HepG2 (cell line): ENCODE data around the gene CDH2. TPM values are rescaled to one million over a fixed set of nuclear protein-coding genes. Genes with fewer than 3 reads are reported as not detected.

Experiments used
- ATAC-seq: fragments of 200-7000 bp; cut with Tn5 transposase; 3 replicates; pipeline ENCODE4 v1.9.1; 2020; ENCODE audit warnings: mild to moderate bottlenecking, moderate library complexity
- BruUV-seq: library from RNA; stranded (reverse); fragments of 400-500 nt; replicated peaks from 2 replicates; lab custom pipeline; 2021; lab: Mats Ljungman, UMichigan
- CTCF ChIA-PET: fragments of 300-600 bp; formaldehyde crosslinking; extraction: SDS; loops from one replicate; lab custom pipeline; 2021; ENCODE audit warnings: low total read pairs, inconsistent platforms, low intra/inter-chr PET ratio; lab: Yijun Ruan, JAX
- POLR2A ChIA-PET: fragments of 350-600 bp; sonication (Branson Sonifier 250); formaldehyde crosslinking; loops from one replicate; lab custom pipeline; 2020; ENCODE audit warnings: antibody characterized with exemption, inconsistent platforms; lab: Yijun Ruan, JAX
- DNase-seq: peaks from one replicate; pipeline ENCODE4 v3.0.0-alpha.2; 2015; ENCODE audit warnings: low spot score
- FAIRE-seq: peaks from 3 replicates; lab custom pipeline; 2011; peaks lifted over from hg19 to GRCh38; lab: Jason Lieb, UNC
- H2AFZ ChIP-seq: one replicate; pipeline ENCODE4 v1.6.1; 2011; ENCODE audit warnings: low read length, inconsistent platforms
- H3K27ac ChIP-seq: fragments of 300-600 bp; 3 replicates; pipeline ENCODE4 v1.8.0; 2011; ENCODE audit warnings: mixed run types, mild to moderate bottlenecking, mixed read lengths, low read length, inconsistent platforms; ENCODE audit not compliant: insufficient read depth; ENCODE audit errors: extremely low read length
- H3K27me3 ChIP-seq, 2 experiments: fragments of 200-600 bp in 1 of 2; 2 replicates in 1 of 2; 3 replicates in 1 of 2; pipeline versions ENCODE4 v1.6.0 to v1.8.0; 2011; ENCODE audit warnings: low read length in 2 of 2, mild to moderate bottlenecking in 2 of 2, moderate library complexity in 2 of 2, inconsistent platforms in 1 of 2; ENCODE audit not compliant: insufficient read depth in 2 of 2, control insufficient read depth in 1 of 2
- H3K36me3 ChIP-seq, 2 experiments: fragments of 200-600 bp in 1 of 2; replicated peaks in 1 of 2; 2 replicates in 1 of 2; 3 replicates in 1 of 2; pipeline versions ENCODE4 v1.5.1 to v1.8.0; 2011; ENCODE audit warnings: low read length in 2 of 2, inconsistent platforms in 1 of 2; ENCODE audit not compliant: insufficient read depth in 2 of 2, control insufficient read depth in 1 of 2
- H3K4me1 ChIP-seq: 2 replicates; pipeline ENCODE4 v1.5.1; 2012; ENCODE audit warnings: low read length, inconsistent platforms; ENCODE audit not compliant: insufficient read depth
- H3K4me2 ChIP-seq: 2 replicates; pipeline ENCODE4 v1.6.0; 2011; ENCODE audit warnings: low read depth, low read length, inconsistent platforms
- H3K4me3 ChIP-seq, 3 experiments: fragments of 200-600 bp in 1 of 3; sonication (generic), shearing (Covaris generic) in 1 of 3; replicated peaks in 1 of 3; 2 replicates each; pipeline ENCODE4 v1.5.1; 2011 to 2016; ENCODE audit warnings: low read length in 3 of 3, inconsistent platforms in 2 of 3, low read depth in 2 of 3, mild to moderate bottlenecking in 2 of 3, control low read depth in 1 of 3, mixed read lengths in 1 of 3; ENCODE audit not compliant: insufficient read depth in 1 of 3
- H3K79me2 ChIP-seq: one replicate; pipeline ENCODE4 v1.6.1; 2011; ENCODE audit warnings: low read length, inconsistent platforms; ENCODE audit not compliant: insufficient read depth
- H3K9ac ChIP-seq: 2 replicates; pipeline ENCODE4 v1.6.0; 2011; ENCODE audit warnings: mild to moderate bottlenecking, low read depth, low read length, inconsistent platforms; ENCODE audit not compliant: insufficient read depth
- H3K9me3 ChIP-seq: 2 replicates; pipeline ENCODE4 v1.5.1; 2012; ENCODE audit warnings: mild to moderate bottlenecking, low read length
- H4K20me1 ChIP-seq: 2 replicates; pipeline ENCODE4 v1.6.0; 2011; ENCODE audit warnings: inconsistent platforms, mild to moderate bottlenecking, low read length, moderate library complexity; ENCODE audit not compliant: insufficient read depth
- CEBPZ ChIP-seq: IDR thresholded peaks from 2 replicates; pipeline ENCODE4 v1.6.1; 2012; ENCODE audit warnings: low read length, improper control_type of control experiment
- CENPX ChIP-seq: sonication (generic); formaldehyde crosslinking; IDR thresholded peaks from 2 replicates; pipeline ENCODE4 v1.9.0; 2021; ENCODE audit warnings: mild to moderate bottlenecking, missing genetic modification reagents, moderate library complexity
- DMTF1 ChIP-seq: sonication (generic); formaldehyde crosslinking; IDR thresholded peaks from 2 replicates; pipeline ENCODE4 v1.4.0; 2020; ENCODE audit warnings: mild to moderate bottlenecking, missing genetic modification reagents
- GPN1 ChIP-seq: sonication (generic); formaldehyde crosslinking; IDR thresholded peaks from 2 replicates; pipeline ENCODE4 v1.5.1; 2020; ENCODE audit warnings: missing genetic modification reagents, borderline replicate concordance
- KIAA2018 ChIP-seq: sonication (generic); formaldehyde crosslinking; IDR thresholded peaks from 2 replicates; pipeline ENCODE4 v1.5.0; 2020; ENCODE audit warnings: mild to moderate bottlenecking, missing genetic modification reagents, borderline replicate concordance
- MAFK ChIP-seq, 2 experiments: IDR thresholded peaks in 1 of 2; conservative IDR thresholded peaks in 1 of 2; 2 replicates each; pipeline ENCODE4 v1.6.1; 2011; ENCODE audit warnings: improper control_type of control experiment in 2 of 2, low read length in 2 of 2
- PTBP1 ChIP-seq: fragments of 200-400 bp; formaldehyde crosslinking; IDR thresholded peaks from 2 replicates; pipeline ENCODE4 v1.6.1; 2018; ENCODE audit warnings: low read length, low read depth; ENCODE audit not compliant: poor library complexity, severe bottlenecking
- ZNF143 ChIP-seq: sonication (generic); formaldehyde crosslinking; IDR thresholded peaks from 2 replicates; pipeline ENCODE4 v1.4.0; 2020; ENCODE audit warnings: missing genetic modification reagents
- WGBS: methylation state at CpG from one replicate; pipeline ENCODE4 v1.1.6; 2017; ENCODE audit warnings: low lambda C conversion rate; 5-methylcytosine and 5-hydroxymethylcytosine counted together
- in situ Hi-C: cut with HindIII; loops from 2 replicates; pipeline ENCODE4 v1.10.0; 2017; ENCODE audit warnings: low pct_unique_long_range_greater_than_20kb; ENCODE audit not compliant: extremely low pct_ligation_motif_present
- intact Hi-C: fragments of 100-400 bp; cut with micrococcal nuclease; formaldehyde crosslinking; loops from one replicate; pipeline ENCODE4 v1.10.0; 2022; ENCODE audit not compliant: unreplicated experiment
- polyA plus RNA-seq, 8 experiments: library from polyadenylated mRNA; depleted of rRNA in 3 of 8; stranded (reverse) in 7 of 8; unstranded in 1 of 8; fragments of >200 nt; fragmentation: Illumina TruSeq in 4 of 8; extraction: Trizol in 4 of 8; gene quantifications; 2 replicates each; pipeline versions ENCODE4 v1.2.1 to v1.2.3, GENCODE V29; 2011 to 2016; ENCODE audit warnings: low read depth in 4 of 8, missing spikeins in 1 of 8, mixed read lengths in 1 of 8; ENCODE audit not compliant: insufficient read depth in 1 of 8
- total RNA-seq, 5 experiments: library from RNA; depleted of rRNA; stranded (reverse); fragments of >200 nt; fragmentation: Illumina TruSeq; extraction: Trizol; gene quantifications; 2 replicates each; pipeline ENCODE4 v1.2.3, GENCODE V29; 2016; ENCODE audit warnings: low read depth in 1 of 5

CDH2 gene
- total and polyA plus RNA-seq, 2 of the 13 experiments (the other 11 are each of a cell fraction or from before 2014, with no cell fraction given), result 18.6 to 36.1 TPM

GRCh38 chr18:28153485-28154065 is 23.4 kb downstream of the CDH2 start (continued):
- TF ChIP-seq CENPX (no peak), CEBPZ (no peak)

- no TSS peak for BruUV-seq
- no peak overlapping the region for H3K4me3 ChIP-seq
- no peak overlapping the region for H3K4me2 ChIP-seq
- H3K79me2 ChIP-seq, result peaks cover 35% of the 10 kb centered on the region
- ChIA-PET POLR2A (interaction anchor here (1.0 kb wide), 1 partner anchor 25 kb away, joined by 3 read pairs; no protein-coding TSS in a partner anchor), CTCF (no interaction called here)
- no peak for FAIRE-seq
- H4K20me1 ChIP-seq, result peaks cover 15% of the 10 kb centered on the region; the same call in 1 of the 2 replicates
- ATAC-seq, result no peak
- no peak overlapping the region for H3K27ac ChIP-seq
- H2AFZ ChIP-seq, result no peak overlapping the region
- WGBS, result 81% methylated on average over 3 of the region's 3 CpGs
- intact Hi-C loops (no loop called here), in situ Hi-C loops (no loop called here)
- H3K9me3 ChIP-seq, result no peaks in the 10 kb centered on the region
- H3K27me3 ChIP-seq, result no peaks in the 10 kb centered on the region
- no peak for DNase-seq
- H3K36me3 ChIP-seq, result peaks cover 0 to 2% of the 10 kb centered on the region in 2 experiments; a peak in 1 of 5 replicates
- no peak overlapping the region for H3K9ac ChIP-seq
- peaks cover 3% of the 10 kb centered on the region for H3K4me1 ChIP-seq
- TF ChIP-seq ZNF143 (CRISPR knock-in tag), result no peak
- TF ChIP-seq KIAA2018 (CRISPR knock-in tag), result no peak
- no peak for TF ChIP-seq PTBP1
- no peak for TF ChIP-seq MAFK (conservative IDR thresholded peaks at IDR 0.05 in 1 of 2, IDR thresholded peaks at IDR 0.05 in 1 of 2; ENCODE audit: low read length in 2 of 2)
- no peak for TF ChIP-seq GPN1 (CRISPR knock-in tag)
- no peak for TF ChIP-seq DMTF1 (CRISPR knock-in tag)
Measured at GRCh38 chr18:28152754-28153153, 24.2 kb downstream of the CDH2 start.
